Astrocyte (in vitro differentiated cells and primary cell): ENCODE measurements around the gene KLK10. TPM values are rescaled to one million over a fixed set of nuclear protein-coding genes. Genes with fewer than 3 reads are reported as not detected.

Source experiments
- DNase-seq: peaks from one replicate; pipeline ENCODE4 v3.0.0-alpha.2; 2010; ENCODE audit warnings: low read depth
- FAIRE-seq: peaks from 2 replicates; lab custom pipeline; 2011; peaks lifted over from hg19 to GRCh38; lab: Jason Lieb, UNC
- H2AFZ ChIP-seq: 2 replicates; pipeline ENCODE4 v1.6.0; 2012; ENCODE audit warnings: low read depth, low read length, inconsistent platforms
- H3K27ac ChIP-seq: 2 replicates; pipeline ENCODE4 v1.5.1; 2011; ENCODE audit warnings: low read depth, low read length, inconsistent platforms
- H3K27me3 ChIP-seq: 2 replicates; pipeline ENCODE4 v1.6.0; 2011; ENCODE audit warnings: low read length, inconsistent platforms; ENCODE audit not compliant: insufficient read depth
- H3K36me3 ChIP-seq: 2 replicates; pipeline ENCODE4 v1.5.1; 2011; ENCODE audit warnings: low read length, inconsistent platforms; ENCODE audit not compliant: insufficient read depth
- H3K4me1 ChIP-seq: 2 replicates; pipeline ENCODE4 v1.5.1; 2011; ENCODE audit warnings: low read length, inconsistent platforms; ENCODE audit not compliant: insufficient read depth
- H3K4me2 ChIP-seq: 2 replicates; pipeline ENCODE4 v1.6.0; 2012; ENCODE audit warnings: low read length, inconsistent platforms
- H3K4me3 ChIP-seq: 2 replicates; pipeline ENCODE4 v1.5.1; 2011; ENCODE audit warnings: low read depth, mild to moderate bottlenecking, low read length, inconsistent platforms; ENCODE audit not compliant: insufficient read depth
- H3K79me2 ChIP-seq: 2 replicates; pipeline ENCODE4 v1.6.0; 2012; ENCODE audit warnings: mild to moderate bottlenecking, low read length, inconsistent platforms; ENCODE audit not compliant: insufficient read depth
- H3K9ac ChIP-seq: 2 replicates; pipeline ENCODE4 v1.6.0; 2012; ENCODE audit warnings: mild to moderate bottlenecking, low read length, inconsistent platforms
- H3K9me3 ChIP-seq: 2 replicates; pipeline ENCODE4 v1.5.1; 2012; ENCODE audit warnings: low read depth, mild to moderate bottlenecking, low read length, inconsistent platforms; ENCODE audit not compliant: insufficient read depth
- H4K20me1 ChIP-seq: 2 replicates; pipeline ENCODE4 v1.6.0; 2012; ENCODE audit warnings: low read length, inconsistent platforms; ENCODE audit not compliant: insufficient read depth
- H3K27ac Mint-ChIP-seq: one replicate; pipeline ENCODE4 v1.8.0; 2021; ENCODE audit warnings: mild to moderate bottlenecking, mixed read lengths; ENCODE audit not compliant: unreplicated experiment
- H3K27me3 Mint-ChIP-seq: one replicate; pipeline ENCODE4 v1.8.0; 2021; ENCODE audit warnings: low read depth, mixed read lengths; ENCODE audit not compliant: unreplicated experiment
- H3K36me3 Mint-ChIP-seq: one replicate; pipeline ENCODE4 v1.8.0; 2021; ENCODE audit warnings: low read depth, mixed read lengths; ENCODE audit not compliant: unreplicated experiment
- H3K4me1 Mint-ChIP-seq: one replicate; pipeline ENCODE4 v1.8.0; 2021; ENCODE audit warnings: low read depth, mixed read lengths; ENCODE audit not compliant: unreplicated experiment
- H3K4me3 Mint-ChIP-seq: one replicate; pipeline ENCODE4 v1.8.0; 2021; ENCODE audit warnings: mild to moderate bottlenecking, moderate library complexity, mixed read lengths; ENCODE audit not compliant: unreplicated experiment
- H3K9me3 Mint-ChIP-seq: one replicate; pipeline ENCODE4 v1.8.0; 2021; ENCODE audit warnings: mild to moderate bottlenecking, mixed read lengths; ENCODE audit not compliant: unreplicated experiment
- CTCF ChIP-seq: IDR thresholded peaks from 2 replicates; pipeline ENCODE4 v1.5.1; 2011; ENCODE audit warnings: low read depth, mild to moderate bottlenecking, inconsistent platforms, low read length, moderate library complexity; ENCODE audit not compliant: insufficient read depth
- EZH2 ChIP-seq: IDR thresholded peaks from 2 replicates; pipeline ENCODE4 v1.6.1; 2012; ENCODE audit warnings: mild to moderate bottlenecking, low read length, inconsistent platforms; ENCODE audit not compliant: insufficient read depth
- total RNA-seq: library from RNA; stranded (reverse); gene quantifications from 2 replicates; pipeline ENCODE4 v1.2.1, GENCODE V29; 2021

Gene KLK10
- total RNA-seq, 1 donor from 2014 or later = 0.30 TPM

DNA sequence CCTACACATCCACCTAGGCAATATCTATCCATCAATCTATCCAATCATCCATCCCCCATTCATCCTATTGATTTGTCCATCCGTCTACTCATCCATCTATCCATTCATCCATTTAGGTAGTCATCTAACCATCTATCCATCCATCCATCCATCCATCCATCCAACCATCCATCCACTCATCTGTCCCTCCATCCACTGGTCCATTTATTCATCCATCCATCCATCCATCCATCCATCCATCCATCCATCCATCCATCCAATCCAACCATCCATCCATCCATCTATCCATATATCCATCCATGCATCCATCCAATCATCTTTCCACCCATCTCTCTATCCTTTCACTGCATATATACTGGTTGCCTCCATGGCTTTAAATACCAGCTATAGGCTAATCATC lies 41.5 kb upstream of the KLK10 start:
- Histone ChIP-seq H3K27me3 (no peaks in the 10 kb centered on the region), H3K4me1 (no peaks in the 10 kb centered on the region), H3K79me2 (no peaks in the 10 kb centered on the region), H3K9me3 (no peaks in the 10 kb centered on the region), H3K4me3 (no peak overlapping the region), H4K20me1 (no peaks in the 10 kb centered on the region), H3K4me2 (no peak overlapping the region), H2AFZ (no peak overlapping the region), H3K9ac (no peak overlapping the region), H3K27ac (no peak overlapping the region), H3K36me3 (no peaks in the 10 kb centered on the region)
- Mint-ChIP-seq H3K4me3 (no peak overlapping the region), H3K9me3 (peaks cover 7% of the 10 kb centered on the region), H3K27ac (no peak overlapping the region), H3K36me3 (no peaks in the 10 kb centered on the region), H3K4me1 (no peaks in the 10 kb centered on the region), H3K27me3 (peaks cover 25% of the 10 kb centered on the region)
- DNase-seq (no peak), FAIRE-seq (no peak)
- TF ChIP-seq EZH2 (no peak), CTCF (no peak)

DNA sequence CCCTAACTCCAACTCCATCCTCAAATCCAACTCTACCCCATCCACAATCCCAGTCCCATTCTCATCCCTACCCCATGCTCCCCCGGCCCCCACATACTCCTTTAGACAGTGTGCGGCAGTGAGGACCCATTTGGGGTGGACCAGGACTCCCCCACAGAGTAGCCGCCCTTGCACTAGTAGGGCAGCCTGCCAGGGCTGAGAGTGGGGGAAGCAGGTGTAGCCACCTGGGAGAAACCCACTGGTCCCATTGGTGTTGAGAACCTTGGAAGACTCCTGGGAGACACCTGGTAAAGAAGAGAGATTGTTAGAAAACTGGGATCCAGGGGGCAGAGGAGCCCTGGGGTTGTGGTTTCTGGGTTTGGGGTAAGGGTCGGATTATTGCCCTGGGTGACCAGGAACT lies 40.8 kb upstream of the KLK10 start:
- H3K4me1 Mint-ChIP-seq = no peaks in the 10 kb centered on the region
- peaks cover 8% of the 10 kb centered on the region for H3K9me3 Mint-ChIP-seq
- no peak overlapping the region for H3K4me3 Mint-ChIP-seq
- DNase-seq (no peak), FAIRE-seq (no peak)
- no peaks in the 10 kb centered on the region for H3K36me3 ChIP-seq
- H3K27ac ChIP-seq = no peak overlapping the region
- no peaks in the 10 kb centered on the region for H3K4me1 ChIP-seq
- no peaks in the 10 kb centered on the region for H3K36me3 Mint-ChIP-seq
- peaks cover 23% of the 10 kb centered on the region for H3K27me3 Mint-ChIP-seq
- H3K79me2 ChIP-seq = no peaks in the 10 kb centered on the region
- H3K4me2 ChIP-seq = no peak overlapping the region
- no peak overlapping the region for H3K9ac ChIP-seq
- TF ChIP-seq CTCF = no peak
- no peak for TF ChIP-seq EZH2
- H3K27me3 ChIP-seq = no peaks in the 10 kb centered on the region
- no peak overlapping the region for H3K27ac Mint-ChIP-seq
- H2AFZ ChIP-seq = no peak overlapping the region
- H3K4me3 ChIP-seq = no peak overlapping the region
- no peaks in the 10 kb centered on the region for H3K9me3 ChIP-seq
- no peaks in the 10 kb centered on the region for H4K20me1 ChIP-seq

GRCh38 chr19:51059715-51060114 lies 40.2 kb upstream of the KLK10 start:
- Mint-ChIP-seq H3K4me3 (no peak overlapping the region), H3K9me3 (peaks cover 8% of the 10 kb centered on the region), H3K27ac (no peak overlapping the region), H3K4me1 (no peaks in the 10 kb centered on the region), H3K36me3 (no peaks in the 10 kb centered on the region), H3K27me3 (peaks cover 26% of the 10 kb centered on the region)
- no peaks in the 10 kb centered on the region for H3K4me1 ChIP-seq
- no peak overlapping the region for H3K27ac ChIP-seq
- H2AFZ ChIP-seq = no peak overlapping the region
- H3K4me2 ChIP-seq = no peak overlapping the region
- DNase-seq (no peak), FAIRE-seq (no peak)
- TF ChIP-seq EZH2 = no peak
- no peak for TF ChIP-seq CTCF
- no peaks in the 10 kb centered on the region for H3K27me3 ChIP-seq
- H3K9me3 ChIP-seq = no peaks in the 10 kb centered on the region
- no peak overlapping the region for H3K4me3 ChIP-seq
- no peaks in the 10 kb centered on the region for H4K20me1 ChIP-seq
- H3K9ac ChIP-seq = no peak overlapping the region
- no peaks in the 10 kb centered on the region for H3K36me3 ChIP-seq
- no peaks in the 10 kb centered on the region for H3K79me2 ChIP-seq
